ENCODE data around the gene PSMB2. TPM values are rescaled to one million over a fixed set of nuclear protein-coding genes. Genes with fewer than 3 reads are reported as not detected.

The PSMB2 gene
- total and polyA plus RNA-seq, 10 of the 15 experiments (the other 5 are each of a cell fraction or from before 2014, with no cell fraction given) = 71.7 to 299 (median 145) TPM

- no peak overlapping the region for H3K9ac ChIP-seq (ENCODE audit: control insufficient read depth, insufficient read depth, low read length)
- intact Hi-C loops (cut with micrococcal nuclease; ENCODE audit: unreplicated experiment) = no loop called here
- no peak overlapping the region for H2AFZ ChIP-seq (ENCODE audit: control insufficient read depth, low read depth, low read length)
- no peaks in the 10 kb centered on the region for H3K9me3 ChIP-seq (replicated peaks; ENCODE audit: control insufficient read depth, insufficient read depth, low read length)
- ChIA-PET RAD21 (ENCODE audit: unreplicated experiment) (no interaction called here), SMC1A (ENCODE audit: uncharacterized antibody, unreplicated experiment) (no interaction called here), POLR2A (no interaction called here), CTCF (no interaction called here)
- DNase-seq (ENCODE audit: low read depth, low spot score) (no peak), FAIRE-seq (no peak), ATAC-seq (no peak)
- H3K4me3 ChIP-seq = no peak overlapping the region
- no peaks in the 10 kb centered on the region for H3K4me1 ChIP-seq (ENCODE audit: control insufficient read depth, insufficient read depth, low read length)
- no peak for TF ChIP-seq E2F8 (IDR thresholded peaks at IDR 0.05; ENCODE audit: low read depth, partially characterized antibody)
- H4K20me1 ChIP-seq (ENCODE audit: control insufficient read depth, insufficient read depth) = no peaks in the 10 kb centered on the region
- H3K79me2 ChIP-seq (ENCODE audit: control insufficient read depth, insufficient read depth, low read length) = no peaks in the 10 kb centered on the region
- WGBS (ENCODE audit: insufficient coverage, insufficient replicate concordance, low lambda C conversion rate, missing lambda C conversion rate) = 18% methylated on average over 5 of the region's 5 CpGs
- no peaks in the 10 kb centered on the region for H3K27me3 ChIP-seq (replicated peaks in 1 of 2; ENCODE audit: control insufficient read depth in 2 of 2, insufficient read depth in 2 of 2, low read length in 1 of 2)
- BruUV-seq (replicated peaks) = no TSS peak
- in situ Hi-C loops (cut with MboI) = no loop called here
- no peak overlapping the region for H3K4me2 ChIP-seq (ENCODE audit: control insufficient read depth, insufficient read depth)
- no peak overlapping the region for H3K27ac ChIP-seq (ENCODE audit: control insufficient read depth, insufficient read depth)
- no peaks in the 10 kb centered on the region for H3K36me3 ChIP-seq (ENCODE audit: control insufficient read depth in 2 of 2, insufficient read depth in 2 of 2, low read length in 1 of 2)
Measured at GRCh38 chr1:35656148-35656862, 15.0 kb upstream of the PSMB2 start.

GRCh38 chr1:35655196-35655595 is 13.9 kb upstream of the PSMB2 start:
- Histone ChIP-seq H3K79me2 (ENCODE audit: control insufficient read depth, insufficient read depth, low read length) (no peaks in the 10 kb centered on the region), H3K4me2 (ENCODE audit: control insufficient read depth, insufficient read depth) (no peak overlapping the region), H2AFZ (ENCODE audit: control insufficient read depth, low read depth, low read length) (no peak overlapping the region), H3K9me3 (replicated peaks; ENCODE audit: control insufficient read depth, insufficient read depth, low read length) (no peaks in the 10 kb centered on the region), H3K4me1 (ENCODE audit: control insufficient read depth, insufficient read depth, low read length) (no peaks in the 10 kb centered on the region), H3K4me3 (no peak overlapping the region), H3K36me3 (ENCODE audit: control insufficient read depth in 2 of 2, insufficient read depth in 2 of 2, low read length in 1 of 2) (no peaks in the 10 kb centered on the region), H3K27me3 (replicated peaks in 1 of 2; ENCODE audit: control insufficient read depth in 2 of 2, insufficient read depth in 2 of 2, low read length in 1 of 2) (no peaks in the 10 kb centered on the region), H3K9ac (ENCODE audit: control insufficient read depth, insufficient read depth, low read length) (no peak overlapping the region), H3K27ac (ENCODE audit: control insufficient read depth, insufficient read depth) (no peak overlapping the region), H4K20me1 (ENCODE audit: control insufficient read depth, insufficient read depth) (no peaks in the 10 kb centered on the region)
- DNase-seq (ENCODE audit: low read depth, low spot score) (no peak), FAIRE-seq (no peak), ATAC-seq (no peak)
- TF ChIP-seq USF2 (IDR thresholded peaks at IDR 0.05; ENCODE audit: borderline replicate concordance, low read depth, low read length) = no peak
- no peak for TF ChIP-seq BHLHE40 (IDR thresholded peaks at IDR 0.05; ENCODE audit: borderline replicate concordance in 1 of 2, low read depth in 2 of 2, low read length in 1 of 2)
- no peak for TF ChIP-seq ZNF217 (IDR thresholded peaks at IDR 0.05)
- WGBS (ENCODE audit: insufficient coverage, insufficient replicate concordance, low lambda C conversion rate, missing lambda C conversion rate) = 0% methylated on average over 1 of the region's 1 CpG
- ChIA-PET SMC1A (ENCODE audit: uncharacterized antibody, unreplicated experiment) (no interaction called here), POLR2A (no interaction called here), CTCF (no interaction called here), RAD21 (ENCODE audit: unreplicated experiment) (no interaction called here)
- in situ Hi-C loops (cut with MboI) = no loop called here
- intact Hi-C loops (cut with micrococcal nuclease; ENCODE audit: unreplicated experiment) = no loop called here
- no TSS peak for BruUV-seq (replicated peaks)
